Glomerular endothelial cell (primary cell): ENCODE results near the gene IFT52. TPM values are rescaled to one million over a fixed set of nuclear protein-coding genes. Genes with fewer than 3 reads are reported as not detected.

Experiments
- DNase-seq: peaks from one replicate; pipeline ENCODE4 v3.0.0-alpha.2; 2011; ENCODE audit warnings: low read depth, low spot score; ENCODE audit errors: extremely low read depth
- total RNA-seq: library from RNA; depleted of rRNA; stranded (reverse); fragments of >200 nt; gene quantifications from 2 replicates; pipeline ENCODE4 v1.2.3, GENCODE V29; 2015

IFT52 gene, protein sequence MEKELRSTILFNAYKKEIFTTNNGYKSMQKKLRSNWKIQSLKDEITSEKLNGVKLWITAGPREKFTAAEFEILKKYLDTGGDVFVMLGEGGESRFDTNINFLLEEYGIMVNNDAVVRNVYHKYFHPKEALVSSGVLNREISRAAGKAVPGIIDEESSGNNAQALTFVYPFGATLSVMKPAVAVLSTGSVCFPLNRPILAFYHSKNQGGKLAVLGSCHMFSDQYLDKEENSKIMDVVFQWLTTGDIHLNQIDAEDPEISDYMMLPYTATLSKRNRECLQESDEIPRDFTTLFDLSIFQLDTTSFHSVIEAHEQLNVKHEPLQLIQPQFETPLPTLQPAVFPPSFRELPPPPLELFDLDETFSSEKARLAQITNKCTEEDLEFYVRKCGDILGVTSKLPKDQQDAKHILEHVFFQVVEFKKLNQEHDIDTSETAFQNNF
- 41.0 and 50.6 TPM in 2 replicates for total RNA-seq

DNA sequence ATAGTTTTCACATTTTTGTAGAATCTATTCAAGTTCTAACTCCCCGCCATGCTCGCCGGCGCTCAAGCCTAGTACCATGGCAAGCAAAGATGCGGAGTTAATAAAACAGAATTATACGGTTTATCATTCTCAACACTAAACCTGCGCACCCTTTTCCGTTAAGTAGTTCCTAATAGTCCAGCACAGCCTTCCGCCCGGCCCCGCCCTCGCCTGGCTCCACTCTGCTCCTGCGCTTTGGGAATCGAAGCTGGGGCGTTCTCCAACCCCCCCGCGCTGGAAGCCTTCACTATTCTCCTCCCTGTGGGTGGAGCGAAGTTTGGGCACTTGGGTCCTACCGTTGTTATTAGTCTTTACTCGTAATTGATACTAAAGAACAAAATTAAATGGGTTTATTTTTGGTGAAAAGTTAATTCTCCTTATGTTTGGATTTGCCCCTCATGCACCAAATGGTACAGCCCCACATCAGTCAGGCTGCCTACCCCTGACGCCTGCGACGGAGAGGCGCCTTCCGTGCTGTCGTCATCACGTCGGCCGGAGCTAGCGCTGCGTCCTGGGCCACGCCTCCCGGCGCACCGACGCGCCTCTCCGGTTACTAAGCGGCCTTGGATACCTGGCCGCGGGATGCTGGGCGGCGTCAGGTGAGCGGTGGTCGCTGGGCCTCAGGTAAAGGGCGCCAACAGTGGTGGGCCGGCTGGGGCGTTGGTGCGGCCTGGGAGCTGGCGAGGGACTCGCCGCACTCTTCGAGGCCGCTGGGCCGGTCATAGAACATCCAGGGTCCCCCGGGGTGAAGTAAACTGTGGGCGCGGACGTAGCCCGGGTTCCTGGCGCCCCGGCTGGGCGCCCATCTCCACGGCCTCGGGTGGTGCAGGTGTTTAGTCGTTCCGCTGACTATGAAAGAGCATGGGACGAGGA lies at the start of gene IFT52:
IFT52 (plus strand) TSS at position 546 of the 912 bp plus-strand sequence. CDS start 3,762 bp downstream, outside the sequence.
- DNase-seq, result peak; percentile 57

DNA sequence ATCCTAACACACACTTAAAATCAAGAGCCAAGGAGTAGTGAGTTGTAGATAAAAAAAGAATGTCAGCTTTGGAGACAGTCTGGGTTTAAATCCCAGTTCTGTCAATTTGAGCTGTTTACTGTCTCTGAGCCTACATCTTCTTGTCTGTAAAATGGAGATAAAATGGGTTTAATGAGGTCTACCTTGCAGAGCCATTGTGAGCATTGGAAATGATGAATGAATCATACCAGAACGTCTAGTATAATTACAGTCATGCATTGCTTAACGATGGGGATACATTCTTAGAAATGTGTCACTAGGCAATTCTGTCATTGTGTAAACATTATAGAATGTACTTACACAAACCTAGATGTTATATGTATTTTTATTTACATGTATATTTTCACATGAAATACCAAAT lies 49.5 kb upstream of the IFT52 start:
- no peak for DNase-seq

DNA sequence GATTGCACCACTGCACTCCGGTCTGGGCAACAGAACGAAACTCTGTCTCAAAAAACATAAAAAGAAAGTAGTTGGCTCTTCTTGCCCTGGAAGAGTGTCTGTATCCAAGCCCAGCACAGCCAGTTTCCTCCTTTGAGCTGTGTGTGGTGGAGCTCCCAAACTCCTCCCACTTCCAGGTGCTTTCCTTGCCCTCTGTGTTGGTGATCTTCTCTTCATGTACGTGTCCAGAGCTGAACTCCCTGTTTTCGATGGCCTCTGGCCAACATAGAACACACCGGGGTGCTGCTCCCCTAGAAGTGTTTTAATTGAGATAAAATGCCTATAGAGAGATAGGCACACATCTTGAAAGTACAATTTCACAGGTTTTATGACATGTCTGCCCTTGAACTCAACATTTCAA lies 48.6 kb upstream of the IFT52 start:
- DNase-seq, result no peak

DNA sequence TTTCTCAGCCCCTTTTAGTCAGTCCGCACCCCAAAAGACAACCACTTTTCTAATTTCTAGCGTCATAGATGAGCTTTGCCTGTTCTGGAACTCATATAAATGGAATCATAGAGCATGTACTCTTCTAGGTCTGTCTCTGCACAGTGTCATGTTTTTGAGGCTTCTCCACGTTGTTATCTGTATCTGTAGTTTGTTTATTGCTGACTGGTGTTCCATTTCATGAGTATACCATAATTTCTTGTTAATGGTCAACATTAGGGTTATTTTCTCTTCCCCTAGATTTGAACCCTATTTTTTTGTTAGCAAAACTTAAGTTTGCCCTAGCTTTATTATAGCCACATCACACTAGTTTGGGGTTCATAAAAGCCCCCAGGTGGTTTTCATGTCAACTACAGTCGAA lies 48.1 kb upstream of the IFT52 start:
- DNase-seq, result no peak

DNA sequence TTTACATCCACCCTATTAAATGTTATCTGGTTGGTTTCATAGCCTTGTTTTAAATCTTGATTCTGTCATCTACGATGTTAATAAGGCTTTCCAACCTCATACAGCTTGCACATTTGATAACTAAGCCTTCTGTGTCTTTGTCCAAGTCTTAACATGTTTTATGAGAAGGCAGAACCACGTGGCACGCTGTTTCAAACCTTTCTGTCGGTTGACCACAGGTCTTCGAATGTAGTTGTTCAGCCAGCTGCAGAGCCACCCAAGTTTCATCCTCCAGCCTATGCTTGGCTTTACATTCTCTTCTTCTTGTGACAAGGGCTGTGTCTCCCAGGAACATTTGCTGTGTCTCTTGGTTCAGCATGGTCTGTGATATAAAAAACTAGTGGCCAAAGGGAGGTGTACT lies 47.6 kb upstream of the IFT52 start:
- DNase-seq, result no peak

DNA sequence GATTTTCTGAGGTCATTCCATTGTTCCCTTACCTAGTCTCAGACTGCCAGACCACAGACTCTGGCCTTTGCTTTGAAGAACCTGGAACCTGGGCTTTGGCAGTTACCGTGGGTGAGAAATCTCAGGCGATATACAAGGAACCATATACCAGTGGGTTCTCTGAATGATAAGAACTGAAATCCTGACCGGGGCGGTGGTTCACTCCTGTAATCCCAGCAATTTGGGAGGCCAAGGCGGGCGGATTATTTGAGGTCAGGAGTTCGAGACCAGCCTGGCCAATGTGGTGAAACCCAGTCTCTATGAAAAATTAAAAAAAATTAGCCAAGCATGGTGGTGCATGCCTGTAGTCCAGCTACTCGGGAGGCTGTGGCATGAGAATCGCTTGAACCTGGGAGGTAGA lies 46.2 kb upstream of the IFT52 start:
- no peak for DNase-seq

DNA sequence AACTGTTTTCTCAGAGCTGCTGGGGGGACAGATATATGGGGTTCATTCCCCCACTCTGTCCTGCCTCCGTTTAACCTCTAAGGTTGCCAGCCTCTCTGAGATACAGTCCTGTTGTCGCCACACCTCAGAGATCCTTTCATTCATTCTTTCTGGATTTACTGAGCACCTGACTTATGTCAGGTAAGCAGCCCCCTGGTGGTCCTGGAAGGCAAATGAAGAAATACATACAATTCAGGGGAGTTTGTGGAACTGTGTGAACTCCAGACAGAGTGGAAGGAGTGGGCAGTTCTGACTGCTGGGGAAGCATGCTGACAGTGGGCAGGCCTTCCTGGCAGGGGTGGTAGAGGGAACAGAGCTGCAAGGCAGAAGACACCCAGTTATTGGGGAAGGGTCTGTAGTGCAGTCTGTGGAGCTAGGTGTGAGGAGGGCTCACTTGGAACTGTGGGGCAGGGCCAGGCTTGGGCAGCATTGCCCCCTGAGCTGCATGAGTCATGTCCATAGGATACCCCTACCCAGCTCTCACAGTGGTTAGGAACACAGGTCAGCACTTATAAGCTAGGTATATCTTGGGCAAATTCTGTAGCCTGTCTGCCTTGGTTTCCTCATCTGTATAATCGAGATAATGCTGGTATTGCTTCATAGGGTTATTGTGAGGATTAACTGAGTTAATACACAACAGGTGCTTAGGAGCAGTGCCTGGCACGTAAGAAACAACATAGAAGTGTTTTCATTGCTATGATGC lies 44.7 kb upstream of the IFT52 start:
- no peak for DNase-seq

DNA sequence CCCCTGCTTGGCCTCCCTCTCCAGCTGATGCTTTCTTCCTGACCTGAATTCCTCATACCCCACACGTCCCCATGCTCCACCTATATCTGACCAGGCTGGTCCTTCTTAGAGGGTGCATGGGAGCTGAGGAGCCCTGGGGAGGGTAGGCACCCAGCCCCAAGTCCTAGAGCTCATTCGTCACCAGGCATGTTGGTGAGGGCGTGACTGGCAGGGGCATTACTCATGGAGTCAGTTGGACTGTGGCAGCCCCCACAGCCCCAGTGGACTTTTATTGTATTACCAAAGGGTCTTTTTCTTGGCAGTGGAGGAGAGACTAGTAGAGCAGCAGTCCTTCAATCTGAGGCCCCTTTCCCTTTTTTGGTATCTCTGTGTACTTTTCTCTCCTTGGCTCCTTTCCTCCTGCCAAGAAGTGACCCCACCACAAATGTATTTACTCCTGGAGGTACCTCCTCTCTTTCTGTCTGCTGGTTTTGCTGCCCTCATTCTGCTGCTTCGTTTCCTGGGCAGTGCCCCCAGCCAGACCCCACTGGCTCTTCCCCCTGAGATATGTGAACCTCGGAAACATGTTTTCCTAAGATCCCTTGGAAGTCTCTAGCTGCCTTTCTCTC lies 42.4 kb upstream of the IFT52 start:
- no peak for DNase-seq

DNA sequence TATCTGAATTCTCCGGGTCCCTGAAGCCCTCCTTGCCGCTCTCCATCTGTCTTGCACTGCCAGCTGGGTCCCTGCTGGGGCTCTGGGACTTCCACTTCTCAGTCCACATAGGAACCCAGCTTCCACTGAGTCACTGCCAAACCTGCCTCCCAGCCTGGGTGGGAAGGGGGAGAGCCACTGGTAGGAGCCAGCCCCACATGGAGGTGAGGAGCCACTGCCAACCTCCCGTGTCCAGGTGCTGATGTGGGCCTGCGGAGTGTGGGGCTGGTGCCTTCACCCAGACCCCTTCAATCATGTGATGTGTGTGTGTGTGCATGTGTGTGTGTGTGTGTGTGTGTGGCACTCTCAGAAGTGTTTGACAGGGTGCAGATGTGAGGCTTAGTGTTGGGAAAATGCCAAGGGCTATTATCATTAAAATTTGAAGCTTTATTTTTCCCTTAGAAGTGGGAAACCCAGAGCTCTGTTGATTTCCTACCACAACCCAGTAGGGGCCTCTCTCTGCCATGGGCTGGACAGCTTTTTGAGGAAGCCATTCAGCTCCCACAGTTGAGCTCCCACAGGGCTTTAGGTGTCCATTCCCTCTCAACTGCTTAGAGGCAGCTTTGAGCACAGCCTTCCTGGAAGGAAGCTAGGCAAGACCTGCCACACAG lies 41.2 kb upstream of the IFT52 start:
- no peak for DNase-seq

DNA sequence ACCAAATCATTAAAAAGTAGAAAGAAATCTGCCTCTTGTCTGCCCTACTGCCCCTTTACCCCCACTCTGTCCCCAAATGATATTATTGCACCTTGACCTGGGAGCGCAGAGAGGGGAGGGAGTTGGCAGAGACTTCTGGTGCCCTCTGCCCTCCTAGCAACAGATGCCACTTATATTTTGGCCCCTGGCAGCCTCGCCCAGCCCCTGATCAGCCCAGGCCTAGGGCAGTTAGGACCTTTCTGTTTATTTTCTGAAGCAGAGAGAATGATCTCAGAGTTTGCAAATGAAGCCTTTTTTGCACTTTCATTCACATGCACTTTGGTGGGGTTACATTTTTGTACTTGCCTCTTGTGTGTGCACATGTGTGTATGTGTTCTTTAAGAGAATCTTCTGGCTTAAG lies 40.3 kb upstream of the IFT52 start:
- DNase-seq, result no peak

DNA sequence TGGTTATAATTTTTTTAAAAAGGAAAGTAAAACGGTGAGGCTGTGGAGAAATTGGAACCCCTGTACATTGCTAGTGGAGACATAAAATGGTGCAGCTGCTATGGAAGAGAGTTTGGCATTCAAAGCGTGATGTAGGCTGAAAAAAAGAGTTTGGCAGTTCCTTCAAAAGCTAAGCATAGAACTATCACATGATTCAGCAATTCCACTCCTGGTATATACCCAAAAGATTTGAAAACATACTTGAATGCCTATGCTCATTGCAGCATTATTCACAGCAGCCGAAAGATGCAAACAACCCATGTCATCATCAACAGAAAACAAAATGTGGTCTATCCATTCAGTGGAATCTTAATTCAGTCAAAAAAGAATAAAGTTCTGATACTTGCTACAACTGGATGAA lies 36.4 kb upstream of the IFT52 start:
- DNase-seq, result no peak

DNA sequence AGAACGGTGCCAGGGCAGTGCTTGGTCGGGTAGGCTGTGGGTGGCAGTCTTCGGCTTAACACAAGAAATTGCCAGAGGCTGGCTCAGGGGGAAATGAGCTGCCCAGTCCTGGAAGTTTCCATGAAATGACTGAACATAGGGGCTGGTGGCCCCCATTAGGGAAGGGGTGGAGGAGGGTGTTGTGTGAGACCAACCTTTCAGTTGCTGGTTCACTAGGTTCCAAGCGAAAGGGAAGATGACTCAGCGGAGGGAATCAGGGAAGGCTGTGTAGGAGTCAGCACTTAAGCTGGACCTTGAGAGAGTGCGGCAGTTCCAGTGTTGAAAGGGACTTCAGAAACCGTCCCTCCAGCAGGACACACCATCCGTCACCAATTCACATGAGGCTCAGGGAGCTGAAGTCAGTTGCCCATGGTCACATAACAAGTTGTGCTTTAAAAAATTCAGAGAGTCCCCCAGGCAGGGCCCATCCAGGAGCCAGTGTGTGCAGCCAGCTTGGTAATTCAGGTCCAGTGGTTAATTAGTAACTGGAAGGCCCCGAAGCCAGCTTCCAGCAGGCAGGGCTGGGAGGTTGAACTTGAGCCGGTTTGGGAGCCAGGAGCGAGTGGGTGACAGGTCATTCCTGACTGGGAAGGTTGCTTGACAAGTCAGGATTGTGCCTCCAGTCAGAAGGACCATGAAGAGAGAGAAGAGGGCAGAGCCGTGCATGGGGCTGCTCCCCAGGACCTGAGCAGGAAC lies 32.2 kb upstream of the IFT52 start, which contains the start of gene SGK2:
SGK2 (plus strand) TSS at position 616 of the 735 bp plus-strand sequence. CDS start 7,469 bp downstream, outside the sequence.
- DNase-seq, result no peak

DNA sequence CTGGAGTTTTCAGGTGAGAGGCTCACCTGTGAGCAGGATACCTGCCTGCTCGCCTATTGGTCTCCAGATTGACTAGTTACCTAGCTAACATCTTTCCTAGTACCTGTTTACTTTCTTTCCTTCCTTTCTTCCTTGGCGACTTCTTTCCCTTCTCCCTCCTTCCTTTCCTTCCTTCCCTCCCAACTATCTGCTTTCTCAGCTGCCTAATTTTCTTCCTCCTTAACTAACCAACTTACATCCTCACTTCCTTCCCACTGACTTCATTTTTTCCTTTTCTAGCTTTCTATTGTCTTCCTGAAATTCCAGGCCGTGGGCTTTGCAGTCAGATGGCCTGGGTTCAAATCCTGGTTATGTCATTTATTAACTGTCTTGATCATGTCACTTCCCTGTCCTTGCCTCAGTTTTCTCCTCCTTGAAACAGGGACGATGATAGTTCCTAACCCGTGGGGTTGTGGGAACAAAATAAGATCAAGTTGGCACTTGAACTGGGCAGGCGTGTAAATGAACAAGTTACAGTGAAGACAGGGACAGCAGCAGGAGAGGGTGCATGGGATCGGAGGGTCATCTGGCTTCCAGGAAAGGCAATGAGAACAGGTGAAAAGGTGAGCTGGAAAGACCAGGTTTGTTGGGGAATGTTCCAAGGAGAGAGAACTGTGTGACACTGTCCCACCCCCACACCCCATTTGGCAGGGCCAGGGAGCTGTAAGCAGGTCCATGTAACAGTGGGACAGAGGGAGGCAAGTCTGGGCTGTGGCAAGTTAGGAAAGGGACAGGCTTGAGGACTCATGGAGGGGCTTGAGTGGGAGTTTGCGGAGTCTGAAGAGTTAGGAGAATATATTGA lies 31.4 kb upstream of the IFT52 start:
- no peak for DNase-seq

DNA sequence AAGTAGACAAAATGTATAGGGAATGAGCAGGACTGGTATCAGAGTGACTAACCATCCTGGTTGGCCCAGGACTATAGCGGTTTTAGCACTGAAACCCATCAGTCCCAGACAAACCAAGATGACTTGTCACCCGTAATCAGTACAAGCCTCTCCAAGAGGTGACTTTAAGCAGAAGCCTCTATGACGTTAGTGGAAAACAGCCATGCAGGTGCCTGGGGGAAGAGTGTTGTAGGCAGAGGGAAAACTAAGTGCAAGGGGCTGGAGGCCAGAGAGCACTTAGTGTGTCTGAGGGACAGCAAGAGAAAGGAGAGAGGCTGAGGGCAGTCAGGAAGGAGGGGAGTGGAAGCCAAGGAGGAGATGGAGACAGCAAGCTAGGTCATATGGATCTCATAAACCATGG lies 29.8 kb upstream of the IFT52 start:
- DNase-seq, result no peak

DNA sequence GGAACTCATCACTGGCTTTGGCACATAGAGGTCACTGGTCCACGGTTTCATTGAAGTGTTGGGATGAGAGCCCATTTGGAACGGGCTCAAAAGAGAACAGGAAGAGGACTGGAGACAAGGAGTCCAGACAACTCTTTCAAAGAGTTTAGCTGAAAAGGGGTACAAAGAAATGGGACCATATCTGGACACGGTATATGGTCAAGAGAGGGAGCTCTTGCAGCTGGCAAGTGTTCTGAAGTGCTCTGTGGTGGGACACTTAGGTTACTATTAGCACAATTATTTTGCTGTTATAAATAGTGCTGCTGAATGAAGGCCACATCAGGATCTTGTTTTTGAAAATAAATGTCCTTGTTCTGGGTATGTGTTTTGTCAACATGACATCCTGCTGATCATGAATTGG lies 27.3 kb upstream of the IFT52 start:
- no peak for DNase-seq

DNA sequence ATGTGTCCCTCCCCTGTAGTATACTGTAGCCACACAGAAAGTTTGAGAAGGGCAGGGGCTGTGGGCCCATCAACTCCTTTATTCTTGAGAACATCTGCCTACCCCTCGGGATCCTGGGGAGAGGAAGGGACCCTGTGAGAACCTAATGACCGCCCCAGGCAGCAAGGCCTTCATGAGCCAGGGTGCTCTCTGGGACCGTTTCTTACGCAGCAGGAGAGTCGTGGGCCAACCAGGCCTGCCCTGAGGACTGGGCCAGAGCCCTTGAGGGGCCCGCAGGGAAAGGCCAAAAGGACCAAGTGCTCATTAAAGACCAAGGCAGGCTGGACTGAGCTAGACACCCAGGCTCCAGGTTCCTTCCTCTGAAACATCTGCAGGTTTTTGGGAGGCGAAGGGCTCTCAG lies 26.7 kb upstream of the IFT52 start:
- no peak for DNase-seq

DNA sequence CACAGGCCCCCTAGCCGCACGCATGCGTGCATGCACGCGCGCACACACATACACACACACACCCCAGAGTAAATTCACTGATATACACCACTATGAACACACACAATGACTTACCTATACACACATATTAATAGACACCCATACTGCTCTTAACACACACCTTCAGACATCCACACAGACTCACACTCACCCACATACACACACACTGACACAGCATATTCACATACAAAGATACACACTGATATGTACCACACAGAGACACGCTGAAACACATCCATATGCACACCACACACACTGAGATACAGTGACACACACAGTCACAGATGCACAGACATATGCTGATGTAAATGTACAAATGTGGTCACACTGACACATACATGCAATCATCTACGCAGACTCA lies 26.3 kb upstream of the IFT52 start:
- DNase-seq, result no peak

DNA sequence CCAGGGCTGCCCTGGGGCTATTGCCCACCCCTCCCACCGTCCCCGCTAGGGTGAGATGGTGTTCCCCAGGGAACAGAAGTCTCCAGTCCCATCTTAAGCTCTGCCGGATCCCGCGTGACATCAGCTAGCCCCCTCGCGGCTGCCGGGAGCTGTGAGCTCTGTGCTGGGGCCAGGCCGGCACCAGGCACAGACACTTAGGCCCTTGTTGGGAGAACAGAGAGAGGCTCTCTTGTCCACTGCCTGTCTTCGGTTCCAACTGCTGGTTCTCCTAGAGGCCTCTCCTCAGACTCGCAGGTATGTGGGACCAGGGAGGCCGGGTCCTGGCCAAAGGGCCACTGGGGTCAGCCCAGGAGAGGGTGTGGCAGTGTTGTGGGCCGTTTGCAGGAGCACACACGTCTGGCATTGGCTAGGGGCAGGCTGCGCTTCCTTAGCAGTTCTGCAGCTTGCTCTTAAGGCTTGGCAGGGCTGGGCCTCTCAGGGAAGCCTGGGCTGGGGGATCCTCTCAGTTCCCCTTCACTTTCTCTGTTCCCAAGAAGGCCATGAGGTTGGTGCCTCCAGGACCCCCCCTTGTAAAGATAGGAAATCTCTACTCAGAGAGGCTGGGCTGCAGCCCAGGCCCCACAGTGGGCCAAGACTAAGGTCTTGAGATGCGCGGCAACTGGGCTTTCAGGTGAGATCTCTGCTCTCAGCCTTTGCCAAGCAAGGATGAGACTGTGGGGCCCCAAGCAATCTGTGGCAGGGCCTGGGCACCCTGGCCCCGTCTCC lies 25.6 kb upstream of the IFT52 start:
- no peak for DNase-seq
